ENCODE results near the gene CLDN20.
A peak's percentile ranks its signal among the peaks of the same experiment; 100 is the strongest.

The CLDN20 gene

DNA sequence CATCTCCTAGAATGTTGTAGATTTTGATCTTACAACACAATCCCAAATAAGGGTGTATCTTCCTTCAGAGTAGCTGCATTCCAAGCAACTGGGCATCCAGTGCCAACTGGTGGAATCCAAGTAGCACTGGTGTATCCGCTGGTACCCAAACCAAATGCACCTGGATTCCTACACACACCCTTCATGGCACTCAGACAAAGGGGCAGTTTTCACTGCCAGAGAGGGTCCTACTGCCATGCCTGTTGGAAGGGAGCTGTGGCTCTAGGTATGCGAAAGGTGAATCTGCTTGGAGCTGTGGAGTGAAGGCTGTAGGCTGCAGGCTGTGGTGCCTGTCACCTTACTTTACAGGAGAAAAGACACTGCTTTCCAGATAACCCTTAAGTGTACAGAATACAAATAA lies 17.0 kb upstream of the CLDN20 start:
- no peak for DNase-seq
- TF ChIP-seq CTCF (IDR thresholded peaks at IDR 0.05; ENCODE audit: low read depth, low read length) = no peak
- H3K27ac ChIP-seq = no peak overlapping the region
- peaks cover 76% of the 10 kb centered on the region for H3K36me3 ChIP-seq
- no peaks in the 10 kb centered on the region for H3K27me3 ChIP-seq (ENCODE audit: insufficient read depth, low read depth, severe bottlenecking)
- H3K9me3 ChIP-seq (ENCODE audit: severe bottlenecking) = no peaks in the 10 kb centered on the region
- H3K4me3 ChIP-seq (ENCODE audit: low read depth, low read length) = no peak overlapping the region

GRCh38 chr6:155247618-155248007 lies 16.2 kb upstream of the CLDN20 start:
- no peak for DNase-seq
- H3K36me3 ChIP-seq = peaks cover 80% of the 10 kb centered on the region

GRCh38 chr6:155248008-155249001 lies 15.5 kb upstream of the CLDN20 start:
- Histone ChIP-seq H3K9me3 (ENCODE audit: severe bottlenecking) (no peaks in the 10 kb centered on the region), H3K36me3 (peaks cover 85% of the 10 kb centered on the region), H3K27me3 (ENCODE audit: insufficient read depth, low read depth, severe bottlenecking) (no peaks in the 10 kb centered on the region), H3K27ac (no peak overlapping the region), H3K4me3 (ENCODE audit: low read depth, low read length) (no peak overlapping the region)
- no peak for DNase-seq
- TF ChIP-seq CTCF (IDR thresholded peaks at IDR 0.05; ENCODE audit: low read depth, low read length) = peak; percentile 62

More at GRCh38 chr6:155247618-155248007, 16.2 kb upstream of the CLDN20 start:
- Histone ChIP-seq H3K27ac (no peak overlapping the region), H3K4me3 (ENCODE audit: low read depth, low read length) (no peak overlapping the region), H3K9me3 (ENCODE audit: severe bottlenecking) (no peaks in the 10 kb centered on the region), H3K27me3 (ENCODE audit: insufficient read depth, low read depth, severe bottlenecking) (no peaks in the 10 kb centered on the region)
- TF ChIP-seq CTCF (IDR thresholded peaks at IDR 0.05; ENCODE audit: low read depth, low read length) = no peak

DNA sequence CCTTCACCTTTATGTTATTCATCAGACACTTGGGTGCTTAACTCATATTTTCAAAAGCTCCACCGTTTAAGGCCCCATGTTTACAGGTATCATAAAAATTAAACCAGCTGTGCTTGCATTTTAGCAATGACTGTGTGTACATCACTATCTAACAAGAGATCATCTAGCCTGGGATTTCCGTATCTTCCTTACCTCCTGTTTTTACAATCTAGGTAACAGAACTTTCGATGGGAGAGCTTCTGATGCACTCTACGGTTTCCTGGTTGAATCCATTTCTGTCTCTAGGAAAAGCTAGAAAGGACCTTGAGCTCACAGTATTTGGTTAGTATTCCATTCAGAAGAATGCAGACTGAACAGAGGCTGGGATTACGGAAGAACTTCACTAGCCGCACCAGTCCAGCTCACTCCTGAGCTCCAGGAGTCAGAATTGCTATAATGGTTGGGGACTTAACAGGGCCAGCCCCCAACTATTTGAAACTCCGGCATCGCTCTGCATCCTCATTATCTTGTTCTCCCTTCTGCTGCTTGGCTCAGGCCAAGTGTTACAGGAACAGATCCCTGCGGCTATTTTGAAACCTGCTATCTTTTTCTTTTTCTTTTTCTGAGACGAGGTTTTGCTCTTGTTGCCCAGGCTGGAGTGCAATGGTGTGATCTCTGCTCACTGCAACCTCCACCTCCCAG lies 13.0 kb upstream of the CLDN20 start:
- Histone ChIP-seq H3K4me3 (ENCODE audit: low read depth, low read length) (no peak overlapping the region), H3K9me3 (ENCODE audit: severe bottlenecking) (no peaks in the 10 kb centered on the region), H3K36me3 (peaks cover 94% of the 10 kb centered on the region), H3K27me3 (ENCODE audit: insufficient read depth, low read depth, severe bottlenecking) (no peaks in the 10 kb centered on the region), H3K27ac (no peak overlapping the region)
- DNase-seq = no peak
- no peak for TF ChIP-seq CTCF (IDR thresholded peaks at IDR 0.05; ENCODE audit: low read depth, low read length)

GRCh38 chr6:155252581-155252980 lies 11.2 kb upstream of the CLDN20 start:
- Histone ChIP-seq H3K4me3 (ENCODE audit: low read depth, low read length) (no peak overlapping the region), H3K27me3 (ENCODE audit: insufficient read depth, low read depth, severe bottlenecking) (no peaks in the 10 kb centered on the region), H3K27ac (no peak overlapping the region), H3K9me3 (ENCODE audit: severe bottlenecking) (no peaks in the 10 kb centered on the region), H3K36me3 (peaks cover 93% of the 10 kb centered on the region)
- no peak for DNase-seq
- no peak for TF ChIP-seq CTCF (IDR thresholded peaks at IDR 0.05; ENCODE audit: low read depth, low read length)
